H1 (cell line): ENCODE results near the gene VSX1. TPM values are rescaled to one million over a fixed set of nuclear protein-coding genes. Genes with fewer than 3 reads are reported as not detected.

Experiments
- CTCF ChIA-PET: fragments of 300-600 bp; sonication (Branson Sonifier 250); formaldehyde crosslinking; loops from one replicate; lab custom pipeline; 2021; ENCODE audit not compliant: partially characterized antibody; lab: Charles Lee
- POLR2A ChIA-PET: fragments of 300-600 bp; sonication (Branson Sonifier 250); formaldehyde crosslinking; loops from one replicate; lab custom pipeline; 2021; ENCODE audit warnings: inconsistent platforms; ENCODE audit not compliant: partially characterized antibody; lab: Charles Lee
- DNase-seq, 2 experiments: peaks; one replicate each; pipeline versions ENCODE4 v3.0.0 to v3.0.0-alpha.2; 2010 to 2022; ENCODE audit warnings: low spot score in 2 of 2, low read depth in 1 of 2, mixed read lengths in 1 of 2
- FAIRE-seq: peaks from 2 replicates; lab custom pipeline; 2011; peaks lifted over from hg19 to GRCh38; lab: Jason Lieb, UNC
- H2AFZ ChIP-seq: 2 replicates; pipeline ENCODE4 v1.8.1; 2012; ENCODE audit warnings: low read length, inconsistent platforms
- H2AK5ac ChIP-seq: 2 replicates; pipeline ENCODE4 v1.6.1; 2013; ENCODE audit warnings: low read depth, low read length
- H2BK120ac ChIP-seq: replicated peaks from 2 replicates; pipeline ENCODE3; 2013; ENCODE audit warnings: low read depth, low read length, inconsistent platforms
- H2BK12ac ChIP-seq: 2 replicates; pipeline ENCODE4 v1.6.1; 2013; ENCODE audit warnings: low read depth, low read length
- H2BK15ac ChIP-seq: 2 replicates; pipeline ENCODE4 v1.6.1; 2013; ENCODE audit warnings: low read length
- H2BK20ac ChIP-seq: 2 replicates; pipeline ENCODE4 v1.6.1; 2013; ENCODE audit warnings: low read length
- H2BK5ac ChIP-seq: 2 replicates; pipeline ENCODE4 v1.6.1; 2013; ENCODE audit warnings: low read depth, low read length
- H3K14ac ChIP-seq: 2 replicates; pipeline ENCODE4 v1.6.1; 2013; ENCODE audit warnings: inconsistent platforms; ENCODE audit not compliant: insufficient read length
- H3K18ac ChIP-seq: 2 replicates; pipeline ENCODE4 v1.6.1; 2013; ENCODE audit warnings: low read length; ENCODE audit errors: extremely low read depth
- H3K23ac ChIP-seq: 2 replicates; pipeline ENCODE4 v1.6.1; 2013; ENCODE audit warnings: inconsistent platforms; ENCODE audit not compliant: insufficient read length
- H3K23me2 ChIP-seq: 2 replicates; pipeline ENCODE4 v1.6.1; 2013; ENCODE audit warnings: low read depth, low read length
- H3K27ac ChIP-seq: 2 replicates; pipeline ENCODE4 v1.6.1; 2011; ENCODE audit warnings: low read depth, low read length, inconsistent platforms
- H3K27me3 ChIP-seq, 4 experiments: replicated peaks in 1 of 4; 1 replicate in 1 of 4; 2 replicates in 3 of 4; pipeline versions ENCODE4 v1.6.1 to v1.8.1; 2011 to 2013; ENCODE audit warnings: low read length in 3 of 4, mild to moderate bottlenecking in 3 of 4, inconsistent platforms in 2 of 4, mixed read lengths in 2 of 4, moderate library complexity in 1 of 4; ENCODE audit not compliant: control insufficient read depth in 3 of 4, insufficient read depth in 3 of 4; ENCODE audit errors: extremely low read depth in 1 of 4
- H3K36me3 ChIP-seq, 4 experiments: 2 replicates each; pipeline versions ENCODE4 v1.6.1 to v1.8.1; 2011 to 2013; ENCODE audit warnings: mild to moderate bottlenecking in 4 of 4, low read length in 3 of 4, moderate library complexity in 2 of 4, control low read depth in 1 of 4, inconsistent platforms in 1 of 4; ENCODE audit not compliant: insufficient read depth in 4 of 4, control insufficient read depth in 2 of 4
- H3K4ac ChIP-seq: replicated peaks from 2 replicates; pipeline ENCODE3; 2013; ENCODE audit warnings: low read length, low read depth, mixed read lengths, inconsistent platforms; ENCODE audit not compliant: insufficient read length
- H3K4me1 ChIP-seq, 4 experiments: replicated peaks in 1 of 4; 1 replicate in 1 of 4; 2 replicates in 3 of 4; pipeline versions ENCODE4 v1.6.1 to v1.8.1; 2011 to 2013; ENCODE audit warnings: low read length in 3 of 4, inconsistent platforms in 2 of 4, mixed read lengths in 1 of 4; ENCODE audit not compliant: insufficient read depth in 4 of 4, control insufficient read depth in 3 of 4
- H3K4me2 ChIP-seq, 2 experiments: 2 replicates each; pipeline versions ENCODE4 v1.6.1 to v1.8.1; 2011 to 2013; ENCODE audit warnings: low read depth in 2 of 2, low read length in 2 of 2, control low read depth in 1 of 2, inconsistent platforms in 1 of 2, mild to moderate bottlenecking in 1 of 2; ENCODE audit not compliant: insufficient read depth in 1 of 2
- H3K4me3 ChIP-seq, 4 experiments: fragments of 200-600, 300-600 bp in 1 of 4; sonication (generic), shearing (Covaris generic), sonication (Bioruptor Twin) in 1 of 4; 2 replicates each; pipeline versions ENCODE4 v1.5.1 to v1.8.1; 2011 to 2016; ENCODE audit warnings: low read length in 4 of 4, low read depth in 3 of 4, control low read depth in 2 of 4, inconsistent platforms in 2 of 4, mild to moderate bottlenecking in 2 of 4, mixed read lengths in 1 of 4, moderate library complexity in 1 of 4; ENCODE audit not compliant: insufficient read depth in 2 of 4; ENCODE audit errors: extremely low read depth in 1 of 4
- H3K56ac ChIP-seq: replicated peaks from 2 replicates; pipeline ENCODE3; 2013; ENCODE audit warnings: low read depth, mild to moderate bottlenecking, mixed read lengths, low read length, inconsistent platforms; ENCODE audit not compliant: insufficient read length
- H3K79me1 ChIP-seq: 2 replicates; pipeline ENCODE4 v1.6.1; 2013; ENCODE audit warnings: low read depth, low read length, control low read depth
- H3K79me2 ChIP-seq, 2 experiments: 2 replicates each; pipeline versions ENCODE4 v1.6.1 to v1.8.1; 2012 to 2013; ENCODE audit warnings: low read length in 2 of 2, mild to moderate bottlenecking in 2 of 2, inconsistent platforms in 1 of 2; ENCODE audit not compliant: insufficient read depth in 2 of 2, control insufficient read depth in 1 of 2
- H3K9ac ChIP-seq, 4 experiments: replicated peaks in 1 of 4; 1 replicate in 1 of 4; 2 replicates in 3 of 4; pipeline versions ENCODE4 v1.6.1 to v1.8.1; 2011 to 2013; ENCODE audit warnings: low read depth in 3 of 4, low read length in 3 of 4, control low read depth in 2 of 4, mild to moderate bottlenecking in 2 of 4, moderate library complexity in 2 of 4, inconsistent platforms in 1 of 4; ENCODE audit errors: extremely low read depth in 1 of 4
- H3K9me3 ChIP-seq, 2 experiments: 2 replicates each; pipeline versions ENCODE4 v1.6.1 to v1.8.1; 2012 to 2013; ENCODE audit warnings: mild to moderate bottlenecking in 2 of 2, moderate library complexity in 2 of 2, control low read depth in 1 of 2, inconsistent platforms in 1 of 2, low read depth in 1 of 2, low read length in 1 of 2, mixed read lengths in 1 of 2; ENCODE audit not compliant: insufficient read depth in 2 of 2
- H4K20me1 ChIP-seq, 2 experiments: replicated peaks in 1 of 2; 2 replicates each; pipeline versions ENCODE3 to v1.8.1; 2011 to 2013; ENCODE audit warnings: inconsistent platforms in 2 of 2, low read length in 2 of 2, mild to moderate bottlenecking in 1 of 2; ENCODE audit not compliant: insufficient read depth in 2 of 2, control insufficient read depth in 1 of 2
- H4K5ac ChIP-seq: 2 replicates; pipeline ENCODE4 v1.6.1; 2013; ENCODE audit warnings: low read length, low read depth, mixed read lengths, inconsistent platforms; ENCODE audit not compliant: insufficient read length
- H4K8ac ChIP-seq: 2 replicates; pipeline ENCODE4 v1.8.0; 2013; ENCODE audit warnings: mild to moderate bottlenecking, moderate library complexity, low read length, inconsistent platforms; ENCODE audit not compliant: insufficient read depth; ENCODE audit errors: extremely low read depth
- H4K91ac ChIP-seq: replicated peaks from 2 replicates; pipeline ENCODE3; 2013; ENCODE audit warnings: low read length, mixed read lengths, inconsistent platforms; ENCODE audit not compliant: insufficient read length
- BCL11A ChIP-seq, 2 experiments: IDR thresholded peaks; one replicate each; pipeline ENCODE4 v1.6.1; 2011; ENCODE audit warnings: low read depth in 2 of 2, low read length in 2 of 2, mild to moderate bottlenecking in 2 of 2
- EZH2 ChIP-seq: fragments of 200-600 bp; sonication (generic); IDR thresholded peaks from 2 replicates; pipeline ENCODE4 v1.7.1; 2012; ENCODE audit warnings: low read depth, mild to moderate bottlenecking, moderate library complexity, low read length, inconsistent platforms; ENCODE audit not compliant: severe bottlenecking
- SIRT6 ChIP-seq: IDR thresholded peaks from one replicate; pipeline ENCODE4 v1.7.1; 2012; ENCODE audit warnings: low read length, inconsistent platforms
- WGBS, 2 experiments: shearing (Covaris generic) in 1 of 2; methylation state at CpG; one replicate each; pipeline versions ENCODE4 v1.1.6 to v1.1.7; 2013 to 2015; ENCODE audit warnings: low lambda C conversion rate in 2 of 2, mixed read lengths in 2 of 2, inconsistent platforms in 1 of 2, low coverage in 1 of 2, missing lambda C conversion rate in 1 of 2; ENCODE audit not compliant: insufficient replicate concordance in 2 of 2, insufficient coverage in 1 of 2, insufficient read length in 1 of 2; ENCODE audit errors: extremely low coverage in 1 of 2, missing lambda C conversion rate in 1 of 2; 5-methylcytosine and 5-hydroxymethylcytosine counted together
- polyA plus RNA-seq, 7 experiments: library from polyadenylated mRNA; depleted of rRNA in 3 of 7; stranded (reverse) in 5 of 7; unstranded in 2 of 7; fragments of >200 nt in 5 of 7; fragments of 200-250 nt in 2 of 7; gene quantifications; 1 replicate in 5 of 7; 2 replicates in 1 of 7; 4 replicates in 1 of 7; pipeline versions ENCODE4 v1.2.1 to v1.2.3, GENCODE V29; 2011 to 2013; ENCODE audit warnings: missing spikeins in 2 of 7, mixed read lengths in 2 of 7
- total RNA-seq: library from RNA; stranded (reverse); fragmentation: NEBNext Ultra II Directional; extraction: Animal tissue kit (Norgen Biotek cat#: 25700); gene quantifications from 2 replicates; pipeline ENCODE4 v1.2.1, GENCODE V29; 2021

The VSX1 gene
- total and polyA plus RNA-seq, 2 of the 8 experiments (the other 6 are each of a cell fraction or from before 2014, with no cell fraction given) = 0.14 TPM; not detected in 1

DNA sequence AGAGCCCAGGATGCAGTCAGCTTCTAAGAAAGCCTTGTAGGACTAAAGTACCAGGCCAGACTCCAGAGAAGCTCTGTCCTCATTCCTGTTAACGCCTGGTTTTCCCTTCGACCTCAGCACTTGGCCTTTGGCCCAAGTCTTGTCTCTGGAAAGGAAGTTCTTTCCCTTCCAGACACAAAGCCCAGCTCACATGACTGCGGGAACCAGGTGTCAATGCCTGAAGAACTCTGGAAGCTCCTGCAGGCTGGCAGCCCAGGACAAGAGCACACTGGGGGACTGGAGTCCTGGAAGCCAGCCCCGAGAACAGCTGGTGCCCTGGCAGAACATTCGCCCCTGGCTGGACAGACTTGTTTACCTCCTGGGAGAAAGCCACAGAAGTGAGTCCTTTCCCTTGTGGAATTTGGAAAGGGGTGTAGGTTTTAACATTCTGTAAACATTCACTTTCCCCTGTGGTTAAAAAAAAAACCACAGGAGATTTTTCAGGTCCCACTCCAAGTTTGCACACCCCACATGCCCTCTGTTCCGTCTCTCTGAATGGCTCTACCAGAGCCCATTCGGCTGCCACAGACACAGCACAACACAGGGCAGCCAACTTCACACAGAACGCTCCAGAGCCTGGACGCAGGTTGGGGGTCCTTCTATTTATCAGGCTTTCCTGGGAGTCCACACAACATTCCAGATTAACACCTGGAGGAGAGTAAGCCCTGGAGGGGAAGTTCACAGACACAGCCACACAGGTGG lies 42.1 kb downstream of the VSX1 start:
- Histone ChIP-seq H4K91ac (no peak overlapping the region), H4K20me1 (no peaks in the 10 kb centered on the region), H3K36me3 (no peaks in the 10 kb centered on the region), H2BK20ac (no peak overlapping the region), H4K5ac (no peak overlapping the region), H2AK5ac (no peak overlapping the region), H3K79me2 (no peaks in the 10 kb centered on the region), H2BK120ac (no peak overlapping the region), H2BK12ac (no peak overlapping the region), H3K56ac (no peak overlapping the region), H2BK15ac (no peak overlapping the region), H3K4me1 (no peaks in the 10 kb centered on the region; a peak in 1 of 7 replicates), H3K4me2 (no peak overlapping the region), H3K27me3 (no peaks in the 10 kb centered on the region; a peak in 1 of 7 replicates), H3K23ac (no peak overlapping the region), H3K27ac (no peak overlapping the region), H3K14ac (no peak overlapping the region)
- 85% methylated on average over 9 of the region's 9 CpGs; no CpG with 5 or more reads in 1 of the 2 experiments for WGBS, 2 experiments
- FAIRE-seq (no peak), DNase-seq (no peak)
- TF ChIP-seq SIRT6 = no peak
- no peak for TF ChIP-seq BCL11A (IDR thresholded peaks at IDR 0.05; ENCODE audit: low read depth in 2 of 2, low read length in 2 of 2)
- TF ChIP-seq EZH2 = no peak
- TF ChIP-seq, all 59 proteins: peak for 0
- no peaks in the 10 kb centered on the region for H3K9me3 ChIP-seq
- no peak overlapping the region for H4K8ac ChIP-seq
- H3K4me3 ChIP-seq = no peak overlapping the region
- H3K23me2 ChIP-seq = no peaks in the 10 kb centered on the region
- ChIA-PET CTCF (interaction anchor here (1.3 kb wide), 1 partner anchor 24 kb away, joined by 3 read pairs; no protein-coding TSS in a partner anchor), POLR2A (no interaction called here)
- no peak overlapping the region for H2BK5ac ChIP-seq
- H3K18ac ChIP-seq = no peak overlapping the region
- no peak overlapping the region for H3K9ac ChIP-seq
- H3K79me1 ChIP-seq = no peaks in the 10 kb centered on the region
- no peak overlapping the region for H2AFZ ChIP-seq
- no peak overlapping the region for H3K4ac ChIP-seq
